Right lobe of liver (tissue), 6 donors: Measurements from ENCODE around the gene SHD. TPM values are rescaled to one million over a fixed set of nuclear protein-coding genes. Genes with fewer than 3 reads are reported as not detected.

ENCODE experiments used
- ATAC-seq, 4 donors: fragments of 200-7000 bp; cut with Tn5 transposase; one replicate each; pipeline ENCODE4 v1.9.1; 2020; ENCODE audit warnings: mild to moderate bottlenecking in 4 of 4, moderate library complexity in 4 of 4
- DNase-seq, 3 donors: peaks; one replicate each; pipeline ENCODE4 v3.0.0-alpha.2; 2020
- H3K27ac ChIP-seq, 3 donors: fragments of 200-600 bp; one replicate each; pipeline ENCODE4 v1.8.0; 2022
- H3K27me3 ChIP-seq, 2 donors: fragments of 200-600 bp; one replicate each; pipeline ENCODE4 v1.8.0; 2022
- H3K36me3 ChIP-seq, 4 donors: fragments of 200-600 bp; sonication (generic) in 1 of 4; one replicate each; pipeline versions ENCODE4 v1.5.1 to v1.8.0; 2017 to 2022; ENCODE audit warnings: control low read depth in 1 of 4
- H3K4me1 ChIP-seq, 4 donors: fragments of 200-600 bp; sonication (generic) in 1 of 4; one replicate each; pipeline versions ENCODE4 v1.5.1 to v1.8.0; 2017 to 2022; ENCODE audit warnings: control low read depth in 1 of 4
- H3K4me3 ChIP-seq, 3 donors: fragments of 200-600 bp; one replicate each; pipeline ENCODE4 v1.8.0; 2022
- H3K9me3 ChIP-seq, 4 donors: fragments of 200-600 bp; sonication (generic) in 1 of 4; one replicate each; pipeline versions ENCODE4 v1.5.1 to v1.8.0; 2017 to 2022; ENCODE audit warnings: control low read depth in 1 of 4
- POLR2A ChIP-seq: fragments of 450-650 bp; IDR thresholded peaks from one replicate; pipeline ENCODE4 v1.6.1; 2017; ENCODE audit warnings: antibody characterized with exemption, mild to moderate bottlenecking
- WGBS: methylation state at CpG from one replicate; pipeline ENCODE4 v1.1.6; 2018; ENCODE audit warnings: low coverage, low lambda C conversion rate; ENCODE audit not compliant: insufficient coverage; ENCODE audit errors: missing lambda C conversion rate; 5-methylcytosine and 5-hydroxymethylcytosine counted together
- intact Hi-C, 2 donors: fragments of 100-400 bp; cut with DNase I; formaldehyde crosslinking; loops; one replicate each; pipeline versions ENCODE4 v1.11.2 to v1.14.1; 2022
- total RNA-seq, 6 experiments: library from RNA; depleted of rRNA in 2 of 6; stranded (reverse); fragments of >200 nt in 2 of 6; fragmentation: NEBNext Ultra II Directional in 3 of 6; extraction: Animal tissue kit (Norgen Biotek cat#: 25700) in 3 of 6; gene quantifications; one replicate each; pipeline versions ENCODE4 v1.1.0 to v1.2.4, GENCODE V29; 2016 to 2023
- TF ChIP-seq, protein P1 (sequence below), 4 donors: fragments of 200-600 bp in 3 of 4; fragments of 450-650 bp in 1 of 4; IDR thresholded peaks; one replicate each; pipeline versions ENCODE4 v1.5.1 to v1.8.0; 2016 to 2022; ENCODE audit warnings: antibody characterized with exemption in 4 of 4, mild to moderate bottlenecking in 2 of 4
- donor health status: DM: no; HTN: yes; CAD: no.
- donor health status: DM: no; HTN: no; CAD: no.
- donor health status: DM: no; HTN: no; CAD: no.
- donor health status: DM: no; HTN: yes; CAD: no.
- donor health status: DM: no; HTN: yes; CAD: no.

The SHD gene
- total RNA-seq, 6 experiments from 2014 or later, result 1.7 to 9.7 (median 6.4) TPM

DNA sequence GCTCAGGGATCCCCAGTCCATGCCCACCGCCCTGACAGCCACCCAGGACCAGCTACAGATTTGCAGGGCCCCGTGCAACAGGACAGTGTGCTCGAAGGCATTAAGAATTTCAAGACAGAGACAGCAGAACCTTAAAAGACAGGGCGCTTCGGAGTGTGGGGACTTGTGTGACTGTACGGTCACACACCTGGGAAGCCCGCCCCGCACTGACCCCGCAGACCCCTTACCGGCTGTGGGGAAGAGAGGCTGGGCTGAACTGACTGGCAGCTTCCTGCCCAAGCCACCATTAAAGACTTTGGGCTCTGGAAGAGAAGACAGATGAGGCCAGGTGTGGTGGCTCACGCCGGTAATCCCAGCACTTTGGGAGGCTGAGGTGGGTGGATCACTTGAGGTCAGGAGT lies 45.2 kb downstream of the SHD start:
- H3K4me1 ChIP-seq, result no peaks in the 10 kb centered on the region
- DNase-seq (no peak), ATAC-seq (no peak)
- no peak overlapping the region for H3K4me3 ChIP-seq
- H3K9me3 ChIP-seq, result no peaks in the 10 kb centered on the region
- TF ChIP-seq, protein P1, sequence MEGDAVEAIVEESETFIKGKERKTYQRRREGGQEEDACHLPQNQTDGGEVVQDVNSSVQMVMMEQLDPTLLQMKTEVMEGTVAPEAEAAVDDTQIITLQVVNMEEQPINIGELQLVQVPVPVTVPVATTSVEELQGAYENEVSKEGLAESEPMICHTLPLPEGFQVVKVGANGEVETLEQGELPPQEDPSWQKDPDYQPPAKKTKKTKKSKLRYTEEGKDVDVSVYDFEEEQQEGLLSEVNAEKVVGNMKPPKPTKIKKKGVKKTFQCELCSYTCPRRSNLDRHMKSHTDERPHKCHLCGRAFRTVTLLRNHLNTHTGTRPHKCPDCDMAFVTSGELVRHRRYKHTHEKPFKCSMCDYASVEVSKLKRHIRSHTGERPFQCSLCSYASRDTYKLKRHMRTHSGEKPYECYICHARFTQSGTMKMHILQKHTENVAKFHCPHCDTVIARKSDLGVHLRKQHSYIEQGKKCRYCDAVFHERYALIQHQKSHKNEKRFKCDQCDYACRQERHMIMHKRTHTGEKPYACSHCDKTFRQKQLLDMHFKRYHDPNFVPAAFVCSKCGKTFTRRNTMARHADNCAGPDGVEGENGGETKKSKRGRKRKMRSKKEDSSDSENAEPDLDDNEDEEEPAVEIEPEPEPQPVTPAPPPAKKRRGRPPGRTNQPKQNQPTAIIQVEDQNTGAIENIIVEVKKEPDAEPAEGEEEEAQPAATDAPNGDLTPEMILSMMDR (IDR thresholded peaks at IDR 0.05), result no peak
- TF ChIP-seq POLR2A, result no peak
- intact Hi-C loops, result no loop called here
- H3K36me3 ChIP-seq, result no peaks in the 10 kb centered on the region
- H3K27me3 ChIP-seq, result no peaks in the 10 kb centered on the region
- WGBS, result 100% methylated on average over 2 of the region's 12 CpGs
- H3K27ac ChIP-seq, result no peak overlapping the region

GRCh38 chr19:4326215-4326836 lies 47.3 kb downstream of the SHD start:
- H3K4me1 ChIP-seq, result no peaks in the 10 kb centered on the region
- H3K27me3 ChIP-seq, result no peaks in the 10 kb centered on the region
- TF ChIP-seq, protein P1 (IDR thresholded peaks at IDR 0.05), result no peak
- no peak for TF ChIP-seq POLR2A
- no peak overlapping the region for H3K27ac ChIP-seq
- H3K36me3 ChIP-seq, result peaks cover 0 to 5% (median 0%) of the 10 kb centered on the region in 4 donors
- H3K9me3 ChIP-seq, result no peaks in the 10 kb centered on the region
- DNase-seq (no peak), ATAC-seq (no peak)
- WGBS, result 54% methylated on average over 10 of the region's 13 CpGs
- H3K4me3 ChIP-seq, result no peak overlapping the region
- intact Hi-C loops, result no loop called here

DNA sequence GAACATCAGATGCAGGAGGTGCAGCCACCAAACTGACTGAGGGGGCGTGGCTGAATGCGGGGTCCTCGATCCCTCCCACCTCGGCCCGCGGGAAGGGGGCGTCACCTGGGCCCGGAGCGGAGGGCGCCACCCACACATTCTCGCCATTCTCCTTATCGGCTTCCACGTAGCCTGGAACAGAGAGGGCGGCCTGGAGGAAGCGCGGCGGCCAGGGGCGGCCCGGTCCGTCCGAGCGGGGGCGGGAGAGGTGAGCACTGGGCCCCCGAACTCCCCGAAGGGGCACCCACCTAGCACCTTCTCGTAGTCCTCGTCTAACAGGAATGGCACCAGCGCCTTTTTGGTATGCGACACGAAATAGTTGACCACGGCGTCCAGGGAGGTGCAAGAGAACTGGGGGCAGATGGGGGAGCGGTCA lies 47.8 kb downstream of the SHD start:
- no peaks in the 10 kb centered on the region for H3K27me3 ChIP-seq
- WGBS, result 57% methylated on average over 9 of the region's 33 CpGs
- no peak for TF ChIP-seq POLR2A
- TF ChIP-seq, protein P1 (IDR thresholded peaks at IDR 0.05), result no peak
- no peak overlapping the region for H3K27ac ChIP-seq
- H3K4me3 ChIP-seq, result no peak overlapping the region
- DNase-seq (no peak), ATAC-seq (no peak)
- intact Hi-C loops, result no loop called here
- H3K9me3 ChIP-seq, result no peaks in the 10 kb centered on the region
- H3K4me1 ChIP-seq, result no peaks in the 10 kb centered on the region
- peaks cover 0 to 7% (median 0%) of the 10 kb centered on the region in 4 donors for H3K36me3 ChIP-seq

GRCh38 chr19:4327252-4327876 lies 48.3 kb downstream of the SHD start:
- Histone ChIP-seq H3K36me3 (peaks cover 0 to 7% (median 0%) of the 10 kb centered on the region in 4 donors), H3K27me3 (no peaks in the 10 kb centered on the region), H3K27ac (no peak overlapping the region), H3K4me1 (no peaks in the 10 kb centered on the region), H3K4me3 (peak overlapping the region in 1 of 3 donors; percentile 44), H3K9me3 (no peaks in the 10 kb centered on the region)
- intact Hi-C loops, result no loop called here
- ATAC-seq (peak; percentile 7 to 39 (median 20)), DNase-seq (peak in 2 of 3 donors; percentile 44 to 75)
- 67% methylated on average over 6 of the region's 30 CpGs for WGBS
- no peak for TF ChIP-seq POLR2A
- TF ChIP-seq, protein P1 (IDR thresholded peaks at IDR 0.05), result no peak
